Activated CD4-positive, alpha-beta T cell treated with anti-CD3 and anti-CD28 coated beads, Interleukin-2, amount 50 U/mL, for 16 hours (primary cell): ENCODE measurements around the gene WDR54.
A peak's percentile ranks its signal among the peaks of the same experiment; 100 is the strongest.
"Not testable (repeated sequence)": the region's sequence is repeated elsewhere in the genome, so short reads cannot be mapped to it uniquely, and the experiment has no call there.

Source experiments
- DNase-seq: peaks from one replicate; pipeline ENCODE4 v3.0.0-alpha.2; 2020

Gene WDR54

DNA sequence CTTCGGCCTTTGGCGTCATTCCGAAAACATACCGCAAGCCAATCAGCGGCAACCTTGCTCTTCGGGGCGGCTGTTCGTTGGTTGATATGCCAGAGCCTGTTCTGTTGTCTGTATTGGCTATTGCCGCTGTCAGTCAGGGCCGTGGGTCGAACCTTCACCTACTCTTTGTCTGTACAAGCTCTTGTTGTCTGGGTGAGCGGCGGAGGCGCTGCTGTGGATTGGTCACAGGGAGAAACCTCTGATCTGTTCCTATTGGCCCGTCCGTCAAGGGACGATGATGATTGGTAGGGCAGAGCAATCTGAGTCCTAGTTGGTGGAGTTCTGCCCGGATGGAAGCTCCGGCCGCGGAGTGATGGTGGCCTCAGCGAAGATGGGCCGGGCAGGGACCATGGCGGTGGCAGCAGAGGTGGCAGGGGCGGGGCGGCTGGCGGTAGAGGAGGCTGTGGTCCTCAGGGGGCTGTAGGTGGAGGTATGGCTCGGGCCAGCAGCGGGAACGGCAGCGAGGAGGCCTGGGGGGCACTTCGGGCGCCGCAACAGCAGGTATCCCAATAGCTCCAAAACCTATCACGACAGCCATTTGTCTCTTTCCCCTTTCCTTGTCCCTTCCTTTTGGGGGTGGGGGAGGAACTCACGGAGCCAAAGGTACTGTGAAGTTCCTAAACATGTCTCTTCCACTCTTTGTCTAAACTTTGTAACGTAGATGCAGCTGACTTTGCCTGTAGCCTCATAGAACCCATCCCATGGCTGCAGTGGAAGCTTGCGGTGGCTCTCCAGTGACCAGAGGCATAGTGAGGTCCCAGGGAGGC, 36.8 kb downstream of the WDR54 start, which contains the start of gene WBP1:
Gene WBP1 (plus strand): TSS at position 307 of the 806 bp plus-strand sequence. CDS start 165 bp downstream, at position 472.
- peak; percentile 100 for DNase-seq

DNA sequence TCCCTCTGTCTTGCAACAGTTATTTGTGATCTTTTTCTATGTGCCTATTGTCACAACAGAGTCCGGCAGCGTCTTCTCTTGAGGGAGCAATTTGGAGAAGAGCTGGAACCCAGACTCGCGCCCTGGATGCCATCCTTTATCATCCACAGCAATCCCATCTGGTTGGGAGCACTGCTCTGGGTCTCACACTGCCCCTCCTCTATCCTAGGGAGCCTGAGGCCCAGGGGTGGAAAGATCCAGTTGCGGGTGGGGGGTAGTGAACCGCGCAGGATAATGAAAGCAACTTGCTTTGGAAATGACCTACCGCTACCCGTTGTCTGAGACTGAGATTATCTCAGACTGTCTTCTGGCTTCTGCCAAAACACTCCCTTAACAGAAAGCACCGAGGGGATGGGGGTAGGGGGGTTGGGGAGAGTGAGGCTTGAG, 37.4 kb downstream of the WDR54 start:
- DNase-seq: no peak

DNA sequence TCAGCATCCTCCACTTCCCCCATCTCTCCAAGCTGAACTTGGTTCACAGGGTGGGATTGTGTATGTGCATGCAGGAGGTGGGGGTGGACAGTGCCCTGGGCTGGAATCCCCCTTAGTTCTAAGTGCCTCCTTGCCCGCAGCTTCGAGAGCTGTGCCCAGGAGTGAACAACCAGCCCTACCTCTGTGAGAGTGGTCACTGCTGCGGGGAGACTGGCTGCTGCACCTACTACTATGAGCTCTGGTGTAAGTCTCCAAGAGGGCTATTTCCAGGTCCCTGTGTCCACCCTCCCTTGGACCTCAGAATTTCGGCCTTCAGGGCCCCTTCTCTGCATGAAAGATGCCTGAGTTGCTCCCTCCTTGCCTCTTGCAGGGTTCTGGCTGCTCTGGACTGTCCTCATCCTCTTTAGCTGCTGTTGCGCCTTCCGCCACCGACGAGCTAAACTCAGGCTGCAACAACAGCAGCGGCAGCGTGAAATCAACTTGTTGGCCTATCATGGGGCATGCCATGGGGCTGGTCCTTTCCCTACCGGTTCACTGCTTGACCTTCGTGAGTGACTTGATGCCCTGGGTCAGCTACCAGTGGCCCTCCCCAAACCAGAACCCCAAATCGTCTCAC, 38.1 kb downstream of the WDR54 start:
- DNase-seq: not testable (repeated sequence)

DNA sequence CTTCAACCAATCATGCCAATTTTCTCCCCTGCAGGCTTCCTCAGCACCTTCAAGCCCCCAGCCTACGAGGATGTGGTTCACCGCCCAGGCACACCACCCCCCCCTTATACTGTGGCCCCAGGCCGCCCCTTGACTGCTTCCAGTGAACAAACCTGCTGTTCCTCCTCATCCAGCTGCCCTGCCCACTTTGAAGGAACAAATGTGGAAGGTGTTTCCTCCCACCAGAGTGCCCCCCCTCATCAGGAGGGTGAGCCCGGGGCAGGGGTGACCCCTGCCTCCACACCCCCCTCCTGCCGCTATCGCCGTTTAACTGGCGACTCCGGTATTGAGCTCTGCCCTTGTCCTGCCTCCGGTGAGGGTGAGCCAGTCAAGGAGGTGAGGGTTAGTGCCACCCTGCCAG, 38.7 kb downstream of the WDR54 start:
- not testable (repeated sequence) for DNase-seq

DNA sequence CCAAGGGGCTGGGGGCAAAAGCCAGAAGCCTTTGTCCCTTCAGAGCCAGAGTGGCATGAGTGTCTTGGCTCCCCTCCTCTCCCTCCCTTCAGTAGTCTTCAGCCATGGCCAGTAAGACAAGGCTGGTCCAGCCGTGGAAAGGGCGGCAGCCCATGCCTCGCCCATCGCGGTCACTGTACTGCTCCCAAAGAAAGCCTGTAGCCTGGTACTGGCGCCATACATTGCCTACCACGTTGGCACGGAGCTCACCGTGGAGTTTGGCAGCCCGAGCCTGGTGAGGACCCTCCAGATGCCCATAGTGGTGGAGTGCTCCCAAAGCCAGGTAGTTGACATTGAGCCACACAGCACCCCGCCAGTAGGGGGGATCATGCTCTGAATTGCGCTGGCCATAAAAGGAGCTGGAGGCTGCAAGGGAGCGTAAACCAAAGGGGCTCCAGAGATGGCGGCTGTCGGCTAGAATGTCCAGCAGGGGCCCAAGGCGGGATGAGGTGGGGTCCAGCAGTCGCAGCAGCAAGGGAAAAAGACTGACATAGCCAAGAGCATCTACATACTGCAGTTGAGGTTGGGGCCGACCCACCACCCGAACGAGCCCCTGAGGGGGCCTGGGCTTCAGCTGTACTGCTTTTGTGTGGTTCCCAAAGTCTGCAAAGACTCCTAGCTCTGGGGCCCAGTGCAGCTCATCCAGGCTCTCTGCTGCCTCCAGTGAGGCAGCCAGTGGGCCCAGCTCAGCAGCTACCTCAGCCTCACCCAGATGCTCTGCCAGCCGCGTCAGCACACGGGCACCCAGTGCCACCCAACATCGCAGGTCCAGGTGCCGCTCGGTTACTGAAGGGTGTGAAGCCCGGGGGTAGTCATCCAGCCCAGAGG, 39.9 kb downstream of the WDR54 start:
- DNase-seq: no peak

DNA sequence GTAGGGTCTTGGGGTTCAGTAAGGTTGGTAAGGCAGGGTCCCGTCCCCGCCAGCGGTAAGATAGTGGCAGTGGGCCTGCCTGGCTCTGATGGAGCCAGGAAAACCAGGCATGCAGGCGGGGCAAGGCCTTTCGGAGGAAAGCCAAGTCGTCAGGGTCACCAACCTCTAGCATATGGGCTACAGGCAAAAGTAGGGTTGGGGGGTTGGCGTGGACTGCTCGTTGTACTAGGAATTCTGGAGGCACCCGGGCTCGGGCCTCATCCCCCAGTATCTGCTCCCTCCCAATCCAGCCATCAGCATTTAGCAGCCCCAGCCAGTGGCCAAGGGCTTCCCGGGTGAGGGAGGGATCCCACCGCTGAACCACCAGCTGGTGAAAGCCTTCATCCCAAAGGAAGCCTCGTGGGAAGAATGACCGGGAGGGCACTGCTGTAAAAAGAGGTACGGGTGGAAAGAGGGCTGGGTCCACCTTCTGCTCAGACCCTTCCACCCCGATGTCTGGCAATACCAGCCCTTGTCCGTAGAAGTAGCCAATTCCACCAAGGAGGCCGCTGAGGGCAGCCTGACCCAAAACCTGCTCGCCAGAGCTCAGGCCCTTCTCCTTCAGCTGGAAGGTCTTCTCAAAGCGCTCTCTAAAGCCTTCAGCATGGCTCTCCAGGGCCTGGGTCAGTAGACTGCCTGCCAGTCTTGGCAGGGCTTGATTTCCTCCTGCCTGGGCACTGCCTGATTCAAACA, 40.7 kb downstream of the WDR54 start:
- DNase-seq: no peak

DNA sequence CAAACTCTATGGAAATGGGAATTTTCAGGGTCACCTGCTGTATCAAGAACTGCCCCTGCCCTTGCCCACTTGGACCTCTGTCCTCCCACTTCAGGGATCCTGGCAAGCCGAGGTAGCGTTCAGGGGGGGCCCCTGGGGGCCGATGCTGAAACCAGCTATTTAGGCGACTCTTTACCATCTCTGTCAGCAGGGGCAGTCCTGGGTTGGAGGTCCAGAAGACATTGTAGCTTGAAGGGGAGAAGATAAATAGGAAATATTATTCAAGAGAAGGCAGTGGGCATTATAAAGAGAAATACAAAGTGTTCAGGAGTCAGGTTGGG, 41.2 kb downstream of the WDR54 start:
- no peak for DNase-seq

DNA sequence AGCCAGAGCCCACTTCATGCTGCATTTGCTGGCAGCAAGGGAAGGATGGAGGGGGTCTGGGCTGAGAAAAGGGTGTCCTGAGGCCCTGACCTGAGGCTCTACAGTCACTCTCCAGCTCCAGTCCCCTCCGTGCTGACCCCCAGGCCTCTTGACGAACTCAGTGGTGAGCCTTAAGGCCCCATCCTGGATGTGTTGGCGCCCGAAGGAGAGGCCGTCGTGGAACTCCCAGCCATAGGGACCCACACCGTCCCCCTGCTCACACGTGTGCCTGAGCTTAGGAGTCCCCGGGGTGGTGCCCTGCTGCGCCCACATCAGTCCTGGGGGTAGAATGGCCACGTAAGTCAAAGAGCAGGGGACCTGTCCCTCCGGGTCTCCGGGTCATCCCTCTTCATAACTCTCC, 42.9 kb downstream of the WDR54 start:
- DNase-seq: no peak

DNA sequence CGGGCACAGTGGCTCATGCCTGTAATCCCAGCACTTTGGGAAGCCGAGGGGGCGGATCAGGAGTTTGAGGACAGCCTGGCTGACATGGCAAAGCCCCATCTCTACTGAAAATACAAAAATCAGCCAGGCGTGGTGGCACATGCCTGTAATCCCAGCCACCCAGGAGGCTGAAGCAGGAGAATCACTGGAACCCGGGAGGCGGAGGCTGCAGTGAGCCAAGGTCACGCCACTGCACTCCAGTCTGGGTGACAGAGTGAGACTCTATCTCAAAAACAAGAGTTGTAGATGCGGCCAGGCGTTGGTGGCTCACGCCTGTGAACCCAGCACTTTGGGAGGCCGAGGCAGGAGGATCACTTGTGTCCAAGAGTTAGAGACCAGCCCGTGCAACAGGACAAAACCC, 49.2 kb downstream of the WDR54 start:
- not testable (repeated sequence) for DNase-seq

DNA sequence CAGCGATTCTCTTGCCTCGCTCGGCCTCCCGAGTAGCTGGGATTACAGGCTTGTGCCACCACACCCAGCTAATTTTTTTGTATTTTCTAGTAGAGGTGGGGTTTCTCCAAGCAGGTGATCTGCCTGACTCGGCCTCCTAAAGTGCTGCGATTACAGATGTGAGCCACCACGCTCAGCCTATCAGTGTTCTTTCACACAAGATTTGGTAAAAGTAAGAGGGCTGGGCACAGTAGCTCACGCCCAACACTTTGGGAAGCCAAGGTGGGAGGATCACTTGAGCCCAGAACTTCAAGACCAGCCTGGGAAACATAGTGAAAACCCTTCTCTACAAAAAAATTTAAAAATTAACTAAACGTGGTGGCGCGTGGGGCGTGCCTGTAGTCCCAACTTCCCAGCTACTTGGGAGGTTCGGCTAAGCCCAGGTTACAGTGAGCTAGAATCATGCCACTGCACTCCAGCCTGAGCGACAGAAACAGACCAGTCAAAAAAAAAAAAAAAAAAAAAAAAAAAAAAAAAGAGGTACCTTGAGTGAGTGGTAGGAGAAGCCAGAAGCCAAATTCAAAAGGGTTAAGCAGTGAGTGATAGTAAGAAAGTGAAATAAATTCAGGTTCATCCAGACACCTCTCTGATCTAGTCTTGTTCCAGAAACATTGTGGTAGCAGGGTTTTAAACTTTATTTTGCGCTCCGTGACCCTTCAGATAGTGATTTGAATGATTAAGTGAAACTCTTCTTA, 50.0 kb downstream of the WDR54 start:
- DNase-seq: no peak

DNA sequence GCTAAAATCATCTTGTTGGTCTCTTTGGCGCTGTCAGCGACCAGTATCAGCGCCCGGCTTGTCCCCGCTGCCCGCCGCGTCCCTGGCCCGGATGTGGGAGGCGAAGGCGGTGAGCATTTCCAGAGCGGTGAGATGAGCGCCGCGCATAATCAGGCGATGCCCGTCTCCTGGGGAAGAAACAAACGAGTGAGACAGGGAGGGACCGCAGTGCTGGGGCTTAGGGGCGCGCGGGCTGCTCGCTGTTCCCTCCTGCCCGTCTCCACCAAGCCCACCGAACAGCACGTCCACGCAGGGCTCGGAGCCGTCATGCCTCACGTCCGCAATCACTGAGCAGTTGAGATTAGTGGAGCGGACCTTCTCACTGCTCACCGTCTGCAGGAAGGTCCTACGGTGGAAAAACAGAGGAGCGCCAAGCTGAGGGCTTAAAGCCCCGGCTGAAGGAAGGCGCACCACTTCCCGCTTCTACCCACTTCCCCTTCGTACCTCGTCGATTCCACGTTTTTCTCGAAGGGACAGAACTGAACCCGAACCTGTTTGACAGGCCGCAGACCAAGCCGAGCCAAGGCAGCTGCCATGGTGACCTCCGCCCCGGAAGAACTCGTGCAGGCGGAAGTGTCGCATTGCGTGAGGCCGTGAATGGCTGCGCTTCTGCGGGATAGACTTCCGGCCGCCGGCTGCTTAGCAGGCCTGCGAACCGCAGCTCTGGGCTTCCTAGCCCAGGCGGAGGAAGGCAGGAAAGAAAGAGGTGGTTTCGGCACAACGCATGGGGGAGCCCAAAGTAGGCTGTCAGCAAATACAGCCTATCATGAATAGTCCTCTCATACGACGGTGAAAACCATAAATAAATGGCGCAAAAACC, 50.8 kb downstream of the WDR54 start, which contains the start of gene MRPL53:
Gene MRPL53 (minus strand): TSS at position 595 of the 859 bp plus-strand sequence. CDS start 20 bp downstream, at position 575.
- DNase-seq: peak; percentile 97

DNA sequence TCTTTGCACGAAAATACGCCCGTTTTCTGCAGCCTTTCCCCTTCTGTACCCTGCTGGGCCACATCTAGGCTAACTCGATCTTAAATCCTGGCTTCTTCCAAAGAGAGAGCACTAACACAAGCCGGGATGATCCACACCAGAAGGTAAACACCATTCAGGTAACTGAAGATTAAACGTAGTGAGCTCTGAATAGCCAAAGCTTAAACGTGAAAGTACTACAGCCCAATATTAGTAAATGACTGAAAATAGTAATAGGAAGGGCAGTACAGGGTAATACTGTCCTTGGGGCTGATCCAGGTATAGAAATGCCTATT, 51.4 kb downstream of the WDR54 start:
- no peak for DNase-seq

DNA sequence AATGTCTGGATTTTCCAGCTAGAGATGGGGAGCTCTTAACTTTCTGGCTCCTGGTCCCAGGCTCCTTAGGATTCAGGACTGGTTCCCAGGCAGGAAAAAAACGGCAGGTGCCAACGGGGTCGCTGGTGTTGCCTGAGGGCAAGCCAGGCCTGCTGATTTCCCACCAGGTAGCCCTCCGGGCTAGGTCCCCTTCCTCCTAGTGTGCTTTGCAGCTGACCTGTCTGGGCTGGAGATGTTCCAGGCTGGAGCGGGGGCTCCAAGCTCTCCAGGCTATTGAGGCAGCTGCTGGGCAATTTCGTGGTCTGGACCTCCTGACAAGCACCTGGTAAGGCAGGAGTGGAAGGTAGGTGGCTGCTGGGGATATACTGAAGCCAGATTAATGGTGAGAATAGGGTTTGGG, 53.0 kb downstream of the WDR54 start:
- DNase-seq: no peak

DNA sequence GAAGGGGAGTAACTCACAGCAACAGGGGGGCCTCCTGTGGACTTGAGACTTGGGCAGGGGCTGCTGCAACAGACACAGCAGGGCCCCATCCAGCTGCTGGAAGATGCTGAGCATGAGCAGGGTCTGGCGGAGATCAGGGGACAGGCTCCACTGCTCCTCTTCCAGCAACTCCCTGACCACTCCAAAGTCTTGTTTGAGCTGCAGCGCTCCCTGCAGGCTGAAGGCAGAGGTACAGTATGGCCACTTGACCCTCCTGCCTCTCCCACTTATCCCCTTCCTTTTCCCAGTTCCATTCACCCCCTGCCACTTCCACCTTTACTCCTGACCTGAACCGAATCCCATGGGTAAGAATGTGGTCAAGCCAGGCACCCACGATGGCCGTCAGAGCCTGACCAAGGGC, 53.4 kb downstream of the WDR54 start:
- DNase-seq: no peak
